Kasumi-1 (cell line): ENCODE results near the gene ANO5.
A peak's percentile ranks its signal among the peaks of the same experiment; 100 is the strongest.

Source experiments
- DNase-seq, 2 experiments: peaks; one replicate each; lab custom pipeline; 2025; lab: John Stamatoyannopoulos, UW

Gene ANO5

GRCh38 chr11:22192642-22193347 is at the start of gene ANO5:
TSS of gene ANO5 (plus strand) at chr11:22193085. CDS start at chr11:22193493, 408 bp downstream.
- no peak for DNase-seq

DNA sequence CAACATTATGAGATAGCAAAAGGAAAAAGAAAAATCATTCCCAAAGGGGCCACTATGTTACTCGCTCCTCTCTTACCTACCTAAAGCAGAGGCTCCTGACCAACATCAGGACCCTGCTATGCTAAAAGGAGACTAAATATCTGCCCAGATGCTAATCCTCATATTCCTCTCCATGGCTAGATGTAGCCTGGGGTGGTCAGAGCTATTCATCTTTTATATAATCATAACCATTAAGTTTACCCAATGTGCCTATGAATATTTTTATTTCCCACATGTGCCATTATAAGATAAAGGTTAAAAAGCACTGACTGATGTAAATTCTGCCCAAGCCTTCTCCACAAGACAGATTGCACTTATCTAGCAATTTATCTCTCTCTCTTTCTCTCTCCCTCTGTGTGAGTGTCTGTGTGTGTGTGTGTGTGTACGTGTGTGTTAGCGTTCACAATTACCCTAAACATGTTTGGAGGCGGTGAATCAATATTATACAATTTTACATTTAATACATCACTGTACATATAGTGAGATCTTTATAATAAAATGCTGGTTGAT is 41.2 kb upstream of the ANO5 start:
- DNase-seq = no peak

DNA sequence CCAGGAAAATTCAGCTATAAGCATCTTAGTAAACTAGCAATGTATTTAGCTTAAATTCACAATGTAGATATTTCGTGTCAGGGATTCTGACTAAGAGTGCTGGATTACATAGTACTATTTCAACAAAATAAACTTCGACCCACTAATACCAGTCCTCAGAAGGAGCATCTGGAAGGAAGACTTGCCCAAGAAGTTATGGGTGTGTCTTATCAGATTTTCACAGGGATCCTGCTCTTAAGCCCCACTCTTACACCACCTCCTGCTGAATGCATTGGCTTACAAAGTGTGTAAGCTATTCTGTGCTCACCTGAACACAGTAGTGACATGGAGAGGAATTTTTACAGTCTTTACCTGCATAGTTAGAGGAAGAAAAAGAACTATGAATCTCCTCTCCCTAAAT is 35.4 kb upstream of the ANO5 start:
- DNase-seq = no peak

- DNase-seq = no peak
These were observed 31.4 kb upstream of the ANO5 start for GRCh38 chr11:22161489-22161888.

- no peak for DNase-seq
These were observed 30.1 kb upstream of the ANO5 start for GRCh38 chr11:22162756-22163155.

- DNase-seq = peak; percentile 80
These were observed 29.5 kb upstream of the ANO5 start for GRCh38 chr11:22163394-22163797.

DNA sequence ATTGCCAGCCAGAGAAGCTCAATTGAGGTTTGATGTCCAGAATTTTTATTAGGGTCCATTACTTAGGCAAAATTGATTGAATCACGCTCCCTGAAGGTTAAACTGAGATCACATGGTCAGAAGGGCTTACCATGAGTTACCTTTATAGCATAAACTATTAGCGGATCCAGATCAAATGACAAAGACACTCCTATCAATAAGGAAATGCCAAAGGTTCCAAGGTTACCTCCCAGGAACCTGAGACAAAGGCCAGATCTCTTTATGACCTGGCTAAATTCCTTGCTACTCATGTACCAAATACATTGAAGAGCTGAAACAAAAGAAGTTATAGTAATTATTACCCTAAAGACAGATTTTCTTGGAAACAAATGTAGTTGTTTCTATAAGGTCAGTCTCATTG is 27.8 kb upstream of the ANO5 start:
- DNase-seq = no peak

GRCh38 chr11:22165759-22166513 is 26.9 kb upstream of the ANO5 start:
- no peak for DNase-seq

GRCh38 chr11:22169833-22170232 is 23.1 kb upstream of the ANO5 start:
- DNase-seq = peak; percentile 23 to 57

GRCh38 chr11:22173532-22173931 is 19.4 kb upstream of the ANO5 start:
- DNase-seq = no peak

- no peak for DNase-seq
These were observed 15.7 kb upstream of the ANO5 start for GRCh38 chr11:22177186-22177585.

- DNase-seq = no peak
These were observed 13.3 kb upstream of the ANO5 start for GRCh38 chr11:22179626-22180025.

- no peak for DNase-seq
These were observed 12.8 kb upstream of the ANO5 start for GRCh38 chr11:22180131-22180530.

DNA sequence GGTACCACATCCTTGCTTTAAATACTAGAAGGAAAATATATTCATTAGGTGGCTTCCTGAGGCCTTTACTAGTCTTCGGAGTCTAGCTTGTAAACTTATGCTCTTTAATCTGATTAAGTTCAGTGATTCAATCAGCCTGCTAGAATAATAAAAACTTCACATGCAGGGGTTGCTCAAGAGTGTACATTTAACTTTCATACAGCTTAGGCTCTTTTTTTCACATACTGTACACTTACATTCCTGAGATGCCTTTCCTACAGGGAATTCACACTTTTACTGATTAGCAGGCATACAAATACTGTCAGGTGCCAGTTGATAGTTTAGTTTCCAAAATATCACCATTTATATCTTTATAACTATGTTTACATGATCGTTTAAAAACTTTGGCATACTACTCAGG is 3.2 kb upstream of the ANO5 start:
- DNase-seq = no peak

DNA sequence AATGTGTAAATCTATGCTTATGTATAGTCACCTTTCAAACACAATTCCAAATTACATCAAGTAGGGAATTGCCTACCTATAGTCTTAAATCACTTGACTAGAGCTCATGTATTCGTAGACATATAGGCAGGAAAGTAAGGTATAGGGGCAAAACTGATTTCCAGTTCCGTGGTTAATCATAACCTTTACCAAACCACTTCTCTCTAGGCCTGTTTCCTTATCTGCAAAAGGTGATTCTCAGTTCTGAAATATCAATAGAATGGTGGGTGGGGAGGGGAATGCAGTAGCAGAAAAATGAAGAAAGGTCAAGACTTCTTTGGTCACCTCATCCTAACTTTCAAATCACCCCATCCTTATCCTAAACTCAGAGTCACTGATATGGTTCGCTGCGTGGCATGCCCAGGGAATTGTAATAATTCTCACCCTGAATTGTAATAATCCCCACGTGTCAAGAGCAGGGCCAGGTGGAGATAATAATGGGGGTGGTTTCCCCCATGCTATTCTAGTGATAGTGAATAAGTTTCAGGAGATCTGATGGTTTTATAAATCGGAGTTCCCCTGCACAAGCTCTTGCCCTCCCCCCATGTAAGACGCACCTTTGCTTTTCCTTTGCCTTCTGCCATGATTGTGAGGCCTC is 1.9 kb upstream of the ANO5 start:
- no peak for DNase-seq

GRCh38 chr11:22192289-22192641 is 620 bp upstream of the ANO5 start:
- DNase-seq = no peak

DNA sequence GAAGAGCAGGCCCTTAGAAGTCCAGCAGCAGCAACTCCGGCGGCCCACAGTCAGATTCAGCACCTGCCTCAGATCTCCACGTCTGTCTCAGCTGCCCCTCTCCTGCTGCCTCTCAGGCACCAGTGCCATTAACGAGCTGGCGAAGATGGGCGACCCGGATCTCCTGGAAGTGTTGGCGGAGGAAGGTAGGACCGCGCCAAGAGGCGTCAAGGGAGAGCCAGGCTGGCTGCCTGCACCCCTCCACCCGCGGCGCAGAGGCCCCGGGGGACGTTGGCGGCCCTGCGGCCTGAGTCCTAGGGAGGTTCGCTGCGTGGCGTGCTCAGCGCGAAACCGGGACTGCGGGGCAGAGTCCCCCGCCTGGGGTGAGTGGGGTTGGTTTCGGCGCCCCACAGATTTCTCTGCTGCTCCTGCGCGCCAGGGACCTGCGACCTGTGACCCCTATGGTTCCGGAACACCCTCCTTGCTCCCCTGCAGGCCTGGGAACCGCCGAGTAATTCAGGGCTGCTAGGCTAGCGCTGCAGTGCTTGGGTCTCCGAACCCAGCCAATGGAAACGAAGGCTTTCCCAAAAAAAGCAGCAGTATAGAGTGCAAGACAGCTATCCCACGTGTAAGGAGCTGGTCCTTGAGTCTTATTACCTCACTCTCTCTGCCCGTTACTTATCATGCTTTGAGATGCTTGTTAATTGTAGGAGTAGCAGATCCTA is 615 bp downstream of the ANO5 start:
- no peak for DNase-seq

- DNase-seq = no peak
These were observed 1.4 kb downstream of the ANO5 start for GRCh38 chr11:22194306-22194705.

- no peak for DNase-seq
These were observed 2.0 kb downstream of the ANO5 start for GRCh38 chr11:22194907-22195306.

GRCh38 chr11:22197139-22198005 is 4.5 kb downstream of the ANO5 start:
- no peak for DNase-seq

DNA sequence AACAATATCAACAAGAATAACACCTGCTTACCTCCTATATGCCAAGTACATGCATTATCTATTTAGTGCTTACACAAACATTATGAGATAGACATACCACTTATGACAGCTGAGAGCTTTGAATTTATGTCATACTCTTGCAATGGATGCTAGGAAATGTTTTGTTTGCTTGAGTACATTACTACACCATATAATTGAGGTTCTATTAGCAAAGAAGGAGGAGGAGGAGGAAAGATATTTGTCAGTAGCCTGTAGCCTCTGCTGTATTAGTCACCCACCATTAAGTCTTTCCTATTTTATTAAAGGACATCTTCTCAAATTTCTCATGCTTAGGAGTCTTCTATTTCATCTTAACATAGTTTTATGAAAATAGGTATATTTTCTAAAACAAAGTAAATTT is 6.4 kb downstream of the ANO5 start:
- no peak for DNase-seq
